ENCODE data around the gene ENTREP1.
A peak's percentile ranks its signal among the peaks of the same experiment; 100 is the strongest.
"Not testable (repeated sequence)": the region's sequence is repeated elsewhere in the genome, so short reads cannot be mapped to it uniquely, and the experiment has no call there.

ENTREP1 gene

DNA sequence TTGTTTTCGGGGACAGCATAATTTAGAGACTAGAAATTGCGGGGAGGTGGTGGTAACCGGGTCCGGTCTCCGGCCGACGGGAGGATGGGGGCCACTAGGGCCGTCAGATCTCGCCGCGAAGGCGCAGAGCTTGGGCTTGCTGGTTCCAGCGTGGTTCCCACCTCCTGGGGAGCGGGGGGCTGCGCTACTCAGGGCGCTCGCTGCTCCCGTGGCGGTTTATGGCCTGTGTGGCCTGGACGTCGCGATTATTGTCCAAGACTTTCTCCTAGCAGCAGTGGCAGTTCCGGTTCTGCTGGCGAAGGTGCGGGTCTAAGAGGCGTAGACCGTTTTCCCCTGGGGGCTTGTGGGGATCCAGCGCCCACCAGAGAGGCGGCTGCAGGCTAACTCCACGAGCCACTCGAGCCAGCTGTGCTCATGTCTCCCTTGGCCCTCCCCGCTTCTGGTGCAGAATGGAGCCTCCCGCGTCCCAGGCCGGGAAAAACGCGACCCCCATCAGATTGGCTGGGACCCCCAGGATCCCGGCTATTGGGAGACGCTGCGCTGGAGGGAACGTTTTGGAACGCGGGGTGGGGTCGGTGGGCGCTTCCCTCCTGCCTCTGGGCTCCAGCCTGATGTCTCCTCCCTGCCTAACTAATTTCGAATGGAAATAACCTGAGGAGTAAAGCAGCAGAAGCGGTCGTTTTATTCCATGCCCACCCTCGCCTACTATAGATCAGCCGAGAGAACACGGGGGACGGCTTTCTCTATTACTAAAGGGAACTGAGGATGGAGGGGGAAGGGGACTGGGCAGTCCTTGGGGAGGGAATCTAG lies 87.1 kb downstream of the ENTREP1 start:
- no peak for DNase-seq (ENCODE audit: low spot score)

DNA sequence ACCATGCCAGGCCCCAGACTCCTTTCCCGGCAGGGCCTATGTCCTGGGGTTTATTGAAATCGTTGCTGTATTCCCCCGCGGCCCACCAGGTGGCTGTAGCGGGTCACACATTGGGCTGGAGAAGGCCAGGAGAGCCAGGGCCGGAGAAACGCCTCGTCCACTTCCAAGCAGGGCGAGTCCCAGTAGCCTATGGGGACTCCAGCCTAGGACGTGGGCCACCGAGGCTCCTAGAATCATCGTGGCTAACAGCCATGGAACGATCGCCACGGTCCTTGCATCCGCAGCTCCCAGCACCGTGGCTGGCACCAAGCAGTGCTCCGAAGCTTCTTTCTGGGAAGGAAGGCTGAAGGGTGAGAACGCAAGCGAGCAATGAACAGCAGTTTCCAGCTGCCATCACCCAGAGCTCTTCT lies 87.7 kb downstream of the ENTREP1 start:
- DNase-seq (ENCODE audit: low spot score), result no peak

DNA sequence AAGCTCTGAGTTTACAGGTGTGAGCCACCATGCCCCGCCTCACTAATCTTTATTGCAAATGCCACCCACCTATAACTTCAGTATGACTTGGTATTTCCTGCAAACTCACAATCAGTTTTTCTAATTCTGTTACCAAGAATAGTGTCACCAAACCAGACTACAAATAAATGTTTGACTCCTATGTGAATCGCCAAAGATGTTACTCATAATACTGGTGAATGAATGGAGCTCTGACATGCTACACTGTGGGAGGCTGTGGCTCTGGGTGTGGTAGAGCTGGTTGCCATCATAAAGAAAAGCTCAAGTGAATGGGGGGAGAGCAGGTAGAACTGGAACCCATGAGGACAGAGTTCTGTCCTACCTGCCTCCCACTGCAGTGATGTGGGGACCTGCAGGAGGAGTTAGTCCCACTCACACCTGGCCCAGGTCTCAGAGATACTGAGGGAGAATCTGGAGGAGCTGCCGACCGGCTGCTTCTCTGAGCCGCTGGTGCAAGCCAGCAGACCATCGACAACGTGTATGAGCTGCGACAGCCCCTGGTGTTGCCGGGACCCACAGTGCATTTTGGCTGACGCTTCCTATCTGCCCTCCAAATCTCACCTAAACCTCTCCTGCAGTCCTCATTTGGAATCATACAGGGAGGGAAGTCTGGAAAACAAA lies 95.7 kb downstream of the ENTREP1 start:
- DNase-seq (ENCODE audit: low spot score), result no peak

DNA sequence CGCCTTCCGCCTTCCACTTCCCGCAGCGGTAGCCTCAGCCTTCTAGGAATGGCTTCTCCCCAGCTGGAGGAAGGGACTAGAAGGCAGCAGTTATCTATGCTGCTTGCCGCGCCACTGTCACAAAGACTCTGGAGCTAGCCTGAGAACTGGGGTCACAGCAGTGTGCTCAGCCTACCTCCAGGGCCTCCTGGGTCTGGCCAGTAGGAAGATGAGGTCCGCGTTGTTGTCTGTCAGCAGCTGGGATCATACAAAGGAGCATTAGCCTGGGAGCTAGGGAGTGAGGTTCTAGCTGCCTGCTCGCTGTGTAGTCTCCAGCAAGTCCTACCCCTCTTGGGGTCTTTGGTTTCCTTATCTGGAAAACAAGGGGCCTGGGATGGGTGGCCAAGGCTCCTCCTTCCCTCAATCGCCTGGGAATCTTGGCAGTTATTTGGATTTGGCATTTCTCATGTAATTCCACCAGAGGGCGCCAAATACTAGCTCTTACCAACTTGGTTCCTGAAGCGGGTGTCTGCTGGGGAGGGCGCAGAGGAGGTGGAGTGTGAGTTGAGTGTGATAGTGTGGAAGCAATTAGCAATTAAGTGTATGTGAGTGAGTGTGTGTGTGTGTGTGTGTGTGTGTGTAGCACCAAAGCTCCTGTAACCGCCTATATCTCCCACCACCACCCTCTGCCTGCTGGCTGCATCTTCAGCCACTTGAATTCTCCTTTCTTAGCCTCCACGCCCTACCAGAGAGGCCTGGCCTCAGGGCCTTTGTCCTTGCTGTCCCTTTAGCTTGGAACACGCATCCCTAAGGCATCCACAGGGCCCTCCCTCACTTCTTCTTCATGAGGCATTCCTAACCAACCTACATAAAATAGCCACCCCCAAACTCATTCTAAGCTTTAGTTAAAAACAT lies 97.1 kb downstream of the ENTREP1 start:
- peak; percentile 88 for DNase-seq (ENCODE audit: low spot score)

DNA sequence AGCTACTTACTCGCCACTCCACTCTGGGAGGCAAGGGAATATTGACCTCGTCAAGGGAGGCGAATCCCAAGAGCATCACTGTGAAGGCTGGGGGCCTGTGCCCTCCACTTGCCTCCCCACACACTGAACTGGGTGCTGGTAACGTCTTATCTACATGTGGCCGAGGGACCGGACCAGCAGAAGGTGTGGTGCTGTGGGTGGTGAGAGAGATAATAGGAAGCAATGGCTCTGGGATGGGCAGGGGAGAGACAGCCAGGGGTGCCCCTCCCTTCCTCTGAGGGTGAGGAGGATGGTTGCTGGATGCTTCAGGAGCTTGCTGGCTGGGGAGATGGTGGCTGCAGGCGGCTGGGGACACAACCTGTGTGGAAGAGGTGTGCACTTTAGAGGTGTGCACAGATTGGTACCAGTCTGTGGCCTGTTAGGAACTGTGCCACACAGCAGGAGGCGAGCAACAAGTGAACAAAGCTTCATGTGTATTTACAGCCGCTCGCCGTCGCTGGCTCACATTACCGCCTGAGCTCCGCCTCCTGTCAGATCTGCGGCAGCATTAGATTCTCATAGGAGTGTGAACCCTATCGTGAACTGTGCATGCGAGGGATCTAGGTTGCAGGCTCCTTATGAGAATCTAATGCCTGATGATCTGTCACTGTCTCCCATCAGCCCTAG lies 100.3 kb downstream of the ENTREP1 start:
- peak; percentile 75 for DNase-seq (ENCODE audit: low spot score)

DNA sequence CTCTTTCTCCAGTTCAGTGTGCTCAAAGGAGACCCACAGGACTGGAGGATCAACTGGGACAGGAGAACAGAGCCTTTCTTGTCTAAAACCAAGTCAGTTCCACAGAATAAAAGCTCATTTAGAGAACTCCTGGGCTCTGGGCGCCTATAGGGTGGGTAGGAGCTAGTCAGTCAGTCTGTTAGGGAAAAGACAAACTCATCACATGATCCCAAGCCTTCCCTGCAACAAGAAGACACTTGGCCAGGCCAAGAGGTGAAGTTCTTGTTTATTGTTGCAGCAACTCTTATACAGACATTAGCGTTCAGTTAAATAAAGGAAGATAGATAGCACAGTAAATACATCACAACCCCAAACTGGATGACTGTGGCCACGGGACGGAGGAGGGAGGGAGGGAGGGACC lies 102.3 kb downstream of the ENTREP1 start:
- DNase-seq (ENCODE audit: low spot score), result peak; percentile 88

DNA sequence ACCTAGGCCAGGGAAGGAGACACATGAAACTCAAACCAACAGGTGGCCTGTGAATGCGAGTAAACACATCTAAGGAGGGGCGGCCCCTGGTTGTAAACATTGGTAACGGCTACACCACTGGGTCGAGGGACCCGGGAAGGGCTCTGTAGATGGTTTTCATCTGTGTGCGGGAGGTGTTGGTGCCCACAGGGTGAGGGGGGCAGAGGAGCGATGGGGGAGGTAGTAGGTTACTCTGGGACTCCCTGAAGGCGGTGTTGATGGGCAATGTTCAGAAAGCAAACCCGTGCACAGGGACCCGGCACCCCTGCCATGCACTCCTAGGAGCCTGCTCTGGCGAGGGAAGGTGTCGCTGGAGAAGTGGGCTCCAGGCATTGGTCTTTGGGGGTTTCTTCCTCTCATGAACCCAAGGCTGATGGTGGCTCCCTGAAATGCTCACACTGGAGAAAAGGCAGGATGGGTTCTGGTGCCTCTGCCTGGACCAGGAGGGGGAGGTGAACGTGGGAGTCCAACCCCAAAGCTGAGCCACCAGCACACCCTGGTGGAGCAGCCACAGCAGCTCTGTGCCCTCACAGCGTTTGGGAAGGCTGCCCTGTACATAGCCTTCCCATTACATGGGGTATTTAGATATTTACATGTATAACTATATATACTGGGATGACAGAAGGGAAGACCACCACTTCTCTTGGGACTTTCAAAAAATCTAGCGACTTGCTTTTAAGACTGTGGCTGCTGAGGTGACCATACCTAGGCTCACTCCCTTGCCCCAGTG lies 103.2 kb downstream of the ENTREP1 start:
- DNase-seq (ENCODE audit: low spot score), result no peak

DNA sequence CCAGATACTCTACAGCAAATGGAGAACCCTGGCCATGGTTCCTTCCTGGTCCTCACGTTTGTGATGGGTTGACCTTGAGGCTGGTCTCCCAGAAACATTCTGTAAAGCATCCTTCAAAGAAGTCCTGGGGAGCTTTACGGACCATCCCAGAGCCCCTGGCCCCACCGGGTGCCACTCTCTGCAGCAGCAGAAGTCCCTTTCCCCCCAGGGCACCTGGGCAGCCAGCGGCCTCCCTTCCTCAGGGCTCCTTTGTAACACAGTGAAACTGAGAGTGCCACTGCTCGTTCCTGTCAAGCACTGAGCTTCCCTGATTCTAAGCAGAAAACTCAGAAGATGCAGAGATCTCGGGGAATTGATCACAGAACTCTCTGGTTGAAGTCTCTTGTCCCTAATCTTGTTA lies 104.3 kb downstream of the ENTREP1 start:
- DNase-seq (ENCODE audit: low spot score), result no peak

DNA sequence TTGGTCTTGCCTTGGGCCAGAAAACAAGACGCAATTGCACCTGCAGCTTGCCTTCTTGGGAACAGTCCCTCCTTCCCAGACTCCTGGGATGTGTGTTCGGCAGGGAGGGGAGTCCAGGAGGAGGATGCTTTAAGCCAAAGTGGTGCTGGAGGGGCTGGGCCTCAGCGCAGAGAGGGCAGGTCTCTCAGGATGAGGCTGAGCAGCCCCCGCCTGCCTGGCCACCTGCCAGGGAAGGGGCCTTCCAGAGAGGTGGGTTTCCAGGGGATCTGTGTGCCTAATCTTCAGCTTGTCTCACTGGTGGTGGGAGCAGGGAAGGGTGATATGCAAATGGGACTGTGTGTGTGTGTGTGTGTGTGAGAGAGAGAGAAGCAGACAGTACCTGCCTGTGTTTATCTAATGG lies 105.2 kb downstream of the ENTREP1 start:
- no peak for DNase-seq (ENCODE audit: low spot score)

DNA sequence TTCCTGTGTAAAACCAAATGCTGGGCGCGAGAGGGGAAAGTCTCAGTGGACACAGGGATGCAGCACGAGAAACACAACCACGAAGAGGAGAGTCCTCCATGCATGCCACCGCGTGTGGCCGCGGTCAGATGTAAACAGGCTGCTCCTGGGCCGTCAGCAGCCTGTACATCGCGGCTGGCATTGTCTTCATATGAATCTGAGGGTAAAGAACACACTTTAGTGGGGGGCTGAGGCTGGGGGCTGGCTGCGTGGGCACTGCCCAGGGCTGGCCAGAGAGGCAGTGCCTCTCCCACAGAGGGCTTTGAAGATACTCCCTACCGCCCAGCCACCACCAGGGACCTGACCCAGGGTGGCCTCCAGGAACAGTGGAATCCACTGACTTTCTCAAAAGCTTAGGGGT lies 106.2 kb downstream of the ENTREP1 start:
- DNase-seq (ENCODE audit: low spot score), result no peak

DNA sequence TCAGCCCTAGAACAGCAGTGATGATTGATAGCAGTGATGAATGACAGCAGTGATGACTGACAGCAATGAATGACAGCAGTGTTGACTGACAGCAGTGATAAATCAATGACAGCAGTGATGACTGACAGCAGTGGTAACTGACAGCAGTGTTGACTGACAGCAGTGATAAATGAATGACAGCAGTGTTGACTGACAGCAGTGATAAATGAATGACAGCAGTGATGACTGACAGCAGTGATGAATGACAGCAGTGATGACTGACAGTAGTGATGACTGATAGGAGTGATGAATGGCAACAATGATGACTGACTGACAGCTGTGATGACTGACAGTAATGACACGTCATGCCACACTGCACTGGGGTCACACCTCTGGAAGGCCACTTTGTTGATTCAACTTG lies 106.8 kb downstream of the ENTREP1 start:
- no peak for DNase-seq (ENCODE audit: low spot score)

DNA sequence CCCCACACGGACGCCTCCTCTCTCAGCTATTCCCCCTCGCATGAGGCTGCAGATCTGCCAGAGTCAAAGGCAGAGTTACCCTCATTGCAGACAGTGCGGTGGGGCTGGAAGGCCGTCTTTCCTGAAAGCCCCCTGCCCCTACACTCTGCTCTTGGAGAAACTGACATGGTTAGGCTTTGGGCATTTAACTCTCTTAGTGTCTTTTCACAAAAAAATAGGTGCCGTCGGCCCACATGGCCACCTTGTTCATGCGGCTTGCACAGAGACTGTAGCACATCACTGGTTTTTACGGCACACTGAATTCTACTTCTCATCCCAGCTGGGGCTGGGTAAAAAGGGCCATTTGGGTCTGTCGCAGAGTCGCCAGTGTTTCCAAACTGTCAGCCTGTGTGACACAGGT lies 107.6 kb downstream of the ENTREP1 start:
- no peak for DNase-seq (ENCODE audit: low spot score)

DNA sequence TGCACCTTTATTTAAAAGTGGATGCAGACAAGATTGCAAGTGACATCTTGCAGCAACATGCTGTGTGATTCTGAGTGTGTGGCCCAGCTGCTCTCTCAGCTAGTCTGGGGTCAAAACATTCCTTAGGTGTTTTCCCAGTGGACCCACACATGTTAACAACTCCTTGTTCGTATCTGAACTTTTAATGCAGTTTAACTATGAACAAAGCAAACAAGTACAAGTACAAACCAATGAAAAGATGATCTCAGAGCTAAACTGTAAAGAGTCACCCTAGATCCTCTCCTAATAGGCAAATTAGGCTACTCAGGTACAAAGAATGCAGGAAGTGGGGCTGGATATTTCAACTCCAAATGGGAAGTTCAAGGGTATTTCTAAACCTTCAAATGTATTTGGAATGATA lies 108.4 kb downstream of the ENTREP1 start:
- DNase-seq (ENCODE audit: low spot score), result no peak

DNA sequence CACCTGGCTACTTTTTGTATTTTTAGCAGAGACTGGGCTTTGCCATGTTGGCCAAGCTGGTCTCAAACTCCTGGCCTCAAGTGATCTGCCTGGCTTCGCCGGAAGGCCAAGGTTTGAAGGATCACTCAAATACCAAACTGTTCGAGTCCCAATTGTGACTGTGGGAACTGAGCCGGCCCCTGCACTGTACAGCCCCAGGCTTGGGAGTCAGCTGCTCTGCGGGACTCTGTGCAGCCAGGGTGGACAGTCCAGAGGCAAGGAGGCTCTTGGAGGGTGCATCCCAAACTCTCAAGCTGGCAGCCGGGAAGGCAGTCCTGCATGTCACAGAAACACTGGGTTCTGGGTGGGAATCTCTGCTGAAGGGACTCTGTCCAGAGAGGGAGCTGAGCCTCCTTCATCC lies 109.0 kb downstream of the ENTREP1 start:
- DNase-seq (ENCODE audit: low spot score), result no peak

DNA sequence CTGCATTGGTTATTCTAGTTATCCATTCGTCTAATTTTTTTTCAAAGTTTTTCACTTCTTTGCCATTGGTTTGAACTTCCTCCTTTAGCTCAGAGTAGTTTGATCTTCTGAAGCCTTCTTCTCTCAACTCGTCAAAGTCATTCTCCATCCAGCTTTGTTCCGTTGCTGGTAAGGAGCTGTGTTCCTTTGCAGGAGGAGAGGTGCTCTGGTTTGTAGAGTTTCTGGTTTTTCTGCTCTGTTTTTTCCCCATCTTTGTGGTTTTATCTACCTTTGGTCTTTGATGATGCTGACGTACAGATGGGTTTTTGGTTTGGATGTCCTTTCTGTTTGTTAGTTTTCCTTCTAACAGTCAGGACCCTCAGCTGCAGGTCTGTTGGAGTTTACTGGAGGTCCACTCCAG lies 114.6 kb downstream of the ENTREP1 start:
- not testable (repeated sequence) for DNase-seq (ENCODE audit: low spot score)

DNA sequence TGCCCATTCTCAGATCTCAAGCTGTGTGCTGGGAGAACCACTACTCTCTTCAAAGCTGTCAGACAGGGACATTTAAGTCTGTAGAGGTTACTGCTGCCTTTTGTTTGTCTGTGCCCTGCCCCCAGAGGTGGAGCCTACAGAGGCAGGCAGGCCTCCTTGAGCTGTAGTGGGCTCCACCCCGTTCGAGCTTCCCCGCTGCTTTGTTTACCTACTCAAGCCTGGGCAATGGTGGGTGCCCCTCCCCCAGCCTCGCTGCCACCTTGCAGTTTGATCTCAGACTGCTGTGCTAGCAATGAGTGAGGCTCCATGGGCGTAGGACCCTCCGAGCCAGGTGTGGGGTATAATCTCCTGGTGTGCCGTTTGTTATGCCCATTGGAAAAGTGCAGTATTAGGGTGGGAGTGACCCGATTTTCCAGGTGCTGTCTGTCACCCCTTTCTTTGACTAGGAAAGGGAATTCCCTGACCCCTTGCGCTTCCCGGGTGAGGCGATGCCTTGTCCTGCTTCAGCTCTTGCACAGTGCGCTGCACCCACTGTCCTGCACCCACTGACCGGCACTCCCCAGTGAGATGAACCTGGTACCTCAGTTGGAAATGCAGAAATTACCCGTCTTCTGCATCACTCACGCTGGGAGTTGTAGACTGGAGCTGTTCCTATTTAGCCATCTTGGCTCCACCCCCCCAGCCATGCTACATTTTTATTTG lies 115.4 kb downstream of the ENTREP1 start:
- DNase-seq (ENCODE audit: low spot score), result not testable (repeated sequence)

Data from pons (tissue), 1 donor.